Measurements from ENCODE around the gene CHCHD3.
"Not testable (repeated sequence)": the region's sequence is repeated elsewhere in the genome, so short reads cannot be mapped to it uniquely, and the experiment has no call there.

CHCHD3 gene

DNA sequence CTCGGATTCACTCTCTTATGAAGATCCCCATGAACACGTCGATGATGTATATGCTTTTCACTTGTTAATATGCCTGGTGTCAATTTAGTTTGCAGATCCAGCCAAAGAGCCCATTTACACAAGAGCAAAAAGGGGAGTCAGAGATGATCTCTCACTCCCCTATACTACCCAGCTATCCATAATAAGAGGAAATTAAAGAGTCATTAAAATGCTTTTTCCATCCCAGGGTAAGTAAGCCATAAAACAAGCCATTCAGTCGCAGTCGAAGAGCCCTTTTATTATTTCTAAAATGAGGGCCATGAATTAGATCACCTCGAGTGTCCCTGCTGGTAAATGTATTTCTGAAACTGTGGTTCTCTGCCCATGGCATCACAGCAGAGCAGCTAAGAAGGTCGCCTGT is 41.2 kb downstream of the CHCHD3 start:
- no peak for DNase-seq (ENCODE audit: low spot score)

DNA sequence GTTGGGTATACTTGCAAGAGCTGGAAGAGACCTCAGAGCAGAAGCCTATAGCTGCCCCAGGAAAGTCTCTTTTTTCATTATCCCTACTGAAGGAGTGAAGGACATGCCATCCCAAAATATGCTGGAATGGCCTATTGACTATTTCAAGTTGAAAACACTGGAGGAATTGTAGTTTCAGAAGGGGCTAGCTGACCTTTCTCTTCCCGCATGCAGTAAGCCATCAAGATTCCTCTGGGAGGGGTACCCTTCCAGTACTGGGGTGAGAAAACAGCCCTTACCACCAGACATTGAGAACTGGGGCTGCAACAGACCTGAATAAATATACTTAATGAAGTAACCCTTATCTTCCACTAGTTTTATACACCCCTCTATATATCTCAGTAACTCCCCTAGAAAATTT is 41.7 kb downstream of the CHCHD3 start:
- no peak for DNase-seq (ENCODE audit: low spot score)

DNA sequence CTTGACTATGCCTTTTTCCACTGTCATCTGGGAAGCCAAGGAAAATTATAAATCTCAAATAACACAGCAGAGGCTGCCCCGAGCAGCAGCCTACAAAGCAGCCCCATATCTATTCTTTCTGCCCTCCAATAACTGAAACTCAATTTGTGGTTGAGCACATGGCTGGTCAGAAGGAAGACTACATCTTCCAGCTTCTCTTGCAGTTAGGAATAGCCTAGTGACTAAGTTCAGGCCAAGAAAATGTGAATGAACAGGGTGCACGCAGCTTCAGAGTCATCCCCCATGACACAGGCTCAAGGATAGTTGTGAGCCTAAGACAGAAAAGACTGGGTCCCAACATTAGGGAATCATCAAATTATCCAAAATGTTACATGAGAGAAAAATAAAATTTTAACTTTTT is 42.3 kb downstream of the CHCHD3 start:
- no peak for DNase-seq (ENCODE audit: low spot score)

DNA sequence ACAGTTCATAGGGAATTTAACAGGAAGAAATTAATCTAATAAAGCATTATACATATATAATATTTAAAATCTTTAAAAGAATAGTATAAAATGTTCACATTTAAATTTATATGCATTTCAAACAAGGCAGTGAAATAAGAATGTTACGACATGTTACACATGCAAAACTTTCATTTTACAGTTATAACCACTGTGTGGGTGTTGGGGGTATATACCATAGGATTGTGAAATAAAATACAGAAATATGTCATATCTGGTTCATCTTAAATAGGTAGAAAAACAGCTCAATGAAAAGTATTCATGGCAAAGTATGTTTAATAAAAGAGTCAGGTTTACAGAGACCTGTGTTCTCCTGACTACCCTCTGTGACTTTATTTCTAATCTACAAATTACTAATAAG is 45.6 kb downstream of the CHCHD3 start:
- DNase-seq (ENCODE audit: low spot score), result no peak

DNA sequence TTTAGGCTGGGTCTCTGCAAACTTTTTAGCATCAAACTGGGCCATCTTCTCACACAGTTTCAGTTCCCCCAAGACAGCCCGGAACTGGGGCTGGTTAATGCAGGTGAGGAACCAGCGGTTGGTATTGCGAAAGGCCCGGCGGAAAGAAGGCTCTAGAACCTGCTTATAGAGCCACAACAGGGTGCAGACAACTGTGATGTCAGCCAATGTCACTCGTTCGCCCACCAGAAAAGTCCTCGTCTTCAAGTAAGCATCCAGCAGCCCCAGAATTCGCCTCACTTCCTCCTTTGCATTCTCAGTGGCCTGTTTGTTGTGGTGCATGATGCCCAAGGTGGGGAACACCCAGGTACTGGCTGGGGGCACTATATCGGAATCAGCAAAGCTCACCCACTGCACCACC is 46.6 kb downstream of the CHCHD3 start:
- not testable (repeated sequence) for DNase-seq (ENCODE audit: low spot score)

DNA sequence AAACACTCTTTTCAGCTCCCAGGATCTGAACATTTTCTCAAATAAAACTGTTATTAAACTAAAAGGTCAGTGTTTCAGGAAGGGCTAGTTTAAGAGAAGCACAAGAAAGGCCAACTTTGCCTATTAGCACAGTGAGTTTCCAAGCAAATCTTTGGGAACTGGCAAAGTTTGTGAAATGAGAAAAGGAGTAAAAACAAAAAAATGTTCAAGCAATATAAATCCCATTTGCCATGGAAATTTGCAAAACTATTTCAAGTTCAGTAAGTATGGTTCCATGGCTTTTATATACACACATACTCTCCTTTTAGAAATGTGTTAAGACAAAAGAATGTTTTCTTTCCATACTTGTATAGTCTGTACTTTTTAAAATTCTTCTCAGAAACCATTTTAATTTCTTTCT is 51.5 kb downstream of the CHCHD3 start:
- no peak for DNase-seq (ENCODE audit: low spot score)

DNA sequence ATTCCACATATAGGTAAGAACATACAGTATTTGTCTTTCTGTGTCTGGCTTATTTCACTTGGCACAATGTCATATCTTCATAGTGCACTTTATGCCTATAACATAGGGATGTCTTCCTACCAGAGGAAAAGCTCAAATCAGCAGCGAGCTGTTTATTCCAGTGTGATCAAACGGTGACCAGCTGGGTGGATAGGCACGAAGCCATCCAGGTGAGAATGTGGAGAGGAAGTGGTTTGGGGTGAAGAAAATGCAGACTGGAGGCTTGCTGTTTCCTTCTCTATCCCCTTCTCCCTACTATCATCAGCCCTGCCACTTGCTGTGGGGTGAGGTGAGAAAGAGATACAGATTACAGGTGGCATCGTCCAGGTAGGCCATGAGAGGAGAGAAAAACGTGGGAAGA is 52.4 kb downstream of the CHCHD3 start:
- no peak for DNase-seq (ENCODE audit: low spot score)

DNA sequence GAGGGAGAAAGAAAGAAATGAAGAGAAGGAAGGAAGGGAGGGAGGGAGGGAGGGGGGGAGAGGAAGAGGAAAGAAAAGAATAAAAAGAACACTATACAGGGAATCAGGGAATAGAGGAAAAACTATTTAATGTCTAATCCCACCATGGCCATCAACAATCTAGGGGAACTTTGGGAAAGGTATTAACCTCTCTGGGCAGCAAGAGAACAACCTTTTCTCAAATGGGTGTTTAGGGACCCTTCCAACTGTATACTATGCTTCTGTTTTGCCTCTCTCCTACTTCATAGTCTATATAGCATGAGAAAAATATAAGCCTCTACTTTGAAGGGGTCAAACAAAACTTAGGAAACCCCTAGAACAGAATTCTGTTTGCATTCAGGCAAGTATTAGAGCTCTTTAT is 54.5 kb downstream of the CHCHD3 start:
- DNase-seq (ENCODE audit: low spot score), result no peak

DNA sequence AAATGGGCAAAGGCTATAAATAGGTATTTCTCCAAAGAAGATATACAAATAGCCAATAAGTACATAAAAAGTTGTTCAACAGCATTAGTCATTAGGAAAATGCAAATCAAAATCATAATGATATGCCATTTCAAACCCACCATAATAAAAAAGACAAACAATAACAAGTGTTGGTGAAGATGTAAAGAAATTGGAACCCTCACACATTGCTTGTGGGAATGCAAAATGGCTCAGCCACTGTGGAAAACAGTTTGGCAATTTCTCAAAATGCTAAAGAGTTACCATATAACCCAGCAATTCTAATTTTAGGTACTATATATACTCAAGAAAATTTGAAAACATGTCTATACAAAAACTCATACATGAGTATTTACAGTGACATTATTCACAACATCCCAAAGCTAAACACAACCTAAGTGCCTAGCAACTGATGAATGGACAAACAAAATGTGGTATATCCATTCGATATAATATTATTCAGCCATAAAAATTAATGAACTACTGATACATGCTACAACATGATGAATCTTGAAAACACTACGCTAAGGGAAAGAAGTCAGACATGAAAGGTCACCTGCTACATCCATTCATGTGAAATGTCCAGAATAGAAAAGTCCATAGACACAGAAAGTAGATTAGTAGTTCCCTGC is 55.6 kb downstream of the CHCHD3 start:
- no peak for DNase-seq (ENCODE audit: low spot score)

DNA sequence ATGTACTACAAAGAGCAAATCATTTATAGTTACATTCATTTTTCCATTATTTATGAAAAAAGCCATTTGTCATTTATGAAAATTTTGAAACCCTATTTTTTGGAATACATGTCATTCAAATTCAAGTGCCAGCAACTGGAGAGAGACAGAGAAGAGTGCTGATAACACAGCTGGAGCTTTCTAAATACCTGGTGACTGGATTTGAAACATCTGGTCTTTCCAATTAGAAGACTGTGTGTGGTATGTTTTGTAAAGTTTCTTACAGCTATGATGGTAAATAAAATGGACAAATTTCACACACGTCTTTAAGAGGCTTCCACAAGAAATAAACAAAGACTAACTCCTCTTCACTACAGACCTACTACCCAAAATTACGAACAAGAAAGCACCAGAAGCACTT is 56.8 kb downstream of the CHCHD3 start:
- no peak for DNase-seq (ENCODE audit: low spot score)

DNA sequence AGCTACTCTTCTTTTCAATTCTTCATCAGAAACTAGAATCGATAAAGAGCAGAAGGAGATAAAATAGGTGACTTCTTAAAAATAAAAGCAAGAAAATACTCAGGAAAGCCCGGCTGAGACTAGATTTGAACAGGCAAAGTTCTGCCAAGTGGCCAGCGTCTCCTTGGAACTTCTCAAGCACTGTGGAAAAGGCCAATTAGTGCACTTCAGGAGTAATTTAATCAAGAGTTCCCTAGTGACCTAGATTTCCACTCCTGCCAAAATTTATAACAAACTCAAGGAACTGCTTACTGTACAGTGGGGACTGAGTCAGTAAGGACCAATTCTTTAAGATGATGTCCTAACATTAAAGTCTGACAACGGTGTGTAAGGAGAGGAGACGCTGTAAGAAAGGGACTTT is 57.3 kb downstream of the CHCHD3 start:
- DNase-seq (ENCODE audit: low spot score), result no peak

DNA sequence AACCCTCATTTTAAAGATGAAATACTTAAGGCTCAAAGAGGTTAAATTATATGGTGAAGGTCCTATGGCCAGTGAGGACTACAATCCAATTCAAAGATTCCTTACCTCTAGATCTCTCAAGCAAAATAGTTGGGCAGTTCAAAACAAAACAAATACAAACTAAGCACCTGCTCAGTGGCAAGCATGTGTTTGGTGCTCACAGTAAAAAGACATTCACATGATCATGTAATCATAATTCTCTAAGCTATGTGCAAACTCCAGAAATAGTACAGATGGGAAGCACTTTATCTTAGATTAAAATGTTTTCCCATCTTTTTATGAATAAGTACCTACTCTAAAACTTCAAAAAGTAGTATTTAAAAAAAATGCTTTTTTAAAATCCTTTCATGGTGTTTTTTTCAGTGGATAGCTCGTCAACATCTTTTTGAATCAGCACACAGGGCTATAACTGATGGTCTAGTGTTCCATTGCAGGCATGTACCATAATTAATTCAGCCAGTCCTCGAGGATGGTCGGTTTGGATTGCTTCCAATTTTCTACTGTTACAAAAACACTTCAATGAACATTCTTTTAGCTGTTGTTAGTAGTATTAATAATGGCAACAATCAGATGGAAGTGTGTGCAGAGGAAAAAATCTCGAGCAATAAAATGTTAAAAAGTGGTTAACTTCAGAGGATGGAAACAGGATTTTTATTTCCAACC is 58.4 kb downstream of the CHCHD3 start:
- DNase-seq (ENCODE audit: low spot score), result no peak

DNA sequence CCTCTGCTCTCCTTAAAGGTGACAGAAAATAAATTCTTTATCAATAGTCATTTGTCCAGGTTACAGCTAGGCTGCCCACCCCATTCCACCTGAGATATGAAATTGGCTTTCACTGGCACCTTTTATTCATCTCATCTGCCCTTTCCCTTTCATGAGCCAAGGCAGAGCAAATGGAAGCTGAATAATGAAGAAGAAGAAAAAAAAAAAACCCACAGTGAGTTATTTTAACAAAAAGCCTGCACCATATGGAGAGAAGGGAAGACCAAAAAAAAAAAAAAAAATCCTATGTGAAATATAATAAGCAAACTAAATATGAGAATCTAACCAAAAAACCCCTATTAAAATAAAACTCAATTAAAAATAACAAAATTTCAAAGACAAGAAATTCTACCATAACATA is 59.2 kb downstream of the CHCHD3 start:
- DNase-seq (ENCODE audit: low spot score), result no peak

DNA sequence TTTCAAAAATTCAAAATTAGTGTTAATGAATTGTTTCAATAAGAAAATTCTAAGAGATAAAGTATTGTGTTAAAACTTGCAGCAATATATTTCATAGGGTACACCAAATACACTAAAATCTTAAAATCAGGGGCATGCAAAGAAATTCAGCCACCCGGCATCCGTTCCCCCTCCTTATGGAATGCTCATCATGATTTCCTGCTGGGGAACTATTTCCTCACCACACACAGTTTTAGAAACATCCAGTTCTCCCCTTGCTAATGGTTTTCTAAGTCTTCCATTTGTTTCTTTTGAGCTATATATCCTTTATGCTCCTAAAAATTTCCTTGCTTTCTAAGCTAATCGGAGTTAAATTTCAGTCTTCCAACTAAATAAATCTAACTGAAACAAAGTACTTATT is 60.7 kb downstream of the CHCHD3 start:
- no peak for DNase-seq (ENCODE audit: low spot score)

DNA sequence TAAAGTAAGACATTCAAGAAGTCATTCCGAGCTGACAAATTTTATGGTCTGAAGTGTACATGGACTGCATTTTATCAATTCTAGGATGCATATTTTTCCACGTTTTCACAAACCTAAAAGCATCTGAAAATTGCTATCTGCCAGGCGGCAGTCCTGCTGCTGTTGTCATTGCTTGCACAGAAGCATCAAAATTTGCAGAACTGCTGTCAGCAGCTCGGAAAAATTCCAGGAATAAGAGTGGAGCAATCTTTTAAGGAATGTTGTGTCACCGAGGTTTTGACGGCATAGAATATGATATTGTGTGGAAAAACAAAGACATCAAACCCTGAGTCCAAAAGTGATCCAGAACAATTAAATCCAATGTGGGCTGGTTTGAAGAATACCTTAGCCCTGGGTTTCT is 61.4 kb downstream of the CHCHD3 start:
- DNase-seq (ENCODE audit: low spot score), result no peak

DNA sequence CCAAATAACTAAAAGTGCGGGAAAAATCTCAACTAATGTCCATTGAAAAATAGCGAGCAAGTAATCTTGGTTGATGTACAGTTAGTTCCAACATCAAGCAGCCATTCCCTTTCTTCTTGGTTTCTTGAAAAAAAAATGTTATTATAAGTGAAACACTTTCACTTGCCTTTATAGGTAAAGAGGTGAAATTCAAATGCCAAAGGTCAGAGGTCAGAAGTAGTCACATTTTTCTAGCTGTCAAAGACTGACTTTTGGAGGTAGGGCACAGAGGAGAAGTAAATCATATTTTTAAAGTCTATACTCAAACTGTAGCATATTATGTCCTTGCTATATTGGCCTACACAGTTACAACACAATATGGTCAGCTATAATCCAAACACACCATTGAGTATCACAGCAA is 62.3 kb downstream of the CHCHD3 start:
- no peak for DNase-seq (ENCODE audit: low spot score)

DNA sequence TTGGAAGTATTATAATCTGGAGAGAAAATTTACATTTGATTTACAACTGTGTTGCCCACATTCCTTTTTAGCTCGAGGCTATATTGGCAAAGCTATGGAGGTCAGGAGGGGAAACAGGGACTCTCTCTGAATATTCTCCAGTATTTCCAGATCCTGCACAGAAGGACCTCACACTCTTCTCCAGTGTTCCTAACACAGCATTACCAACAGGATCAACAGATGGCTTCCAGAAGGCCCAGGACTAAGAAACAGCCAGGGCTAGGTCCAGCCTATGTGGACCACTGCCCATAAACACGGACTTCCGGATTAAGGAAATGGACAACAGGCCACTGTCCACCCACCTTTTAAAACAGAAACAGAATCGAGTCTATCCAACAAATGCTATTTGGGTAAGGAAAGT is 65.3 kb downstream of the CHCHD3 start:
- no peak for DNase-seq (ENCODE audit: low spot score)

DNA sequence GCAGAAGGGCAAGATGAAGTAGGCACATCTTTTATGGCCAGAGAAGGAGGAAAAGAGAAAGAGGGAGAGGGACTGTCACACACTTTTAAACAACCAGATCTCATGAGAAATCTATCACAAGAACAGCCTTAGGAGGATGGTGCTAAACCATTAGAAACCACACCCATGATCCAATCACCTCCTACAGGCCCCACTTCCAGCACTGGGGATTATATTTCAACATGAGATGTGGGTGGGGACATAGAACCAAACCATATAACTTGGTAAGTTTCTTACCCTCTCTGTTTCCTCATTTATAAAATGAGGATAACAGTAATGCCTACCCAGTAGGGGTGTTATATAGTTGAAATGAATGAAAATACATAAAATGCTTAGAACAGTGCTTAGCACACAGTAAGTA is 66.0 kb downstream of the CHCHD3 start:
- no peak for DNase-seq (ENCODE audit: low spot score)

DNA sequence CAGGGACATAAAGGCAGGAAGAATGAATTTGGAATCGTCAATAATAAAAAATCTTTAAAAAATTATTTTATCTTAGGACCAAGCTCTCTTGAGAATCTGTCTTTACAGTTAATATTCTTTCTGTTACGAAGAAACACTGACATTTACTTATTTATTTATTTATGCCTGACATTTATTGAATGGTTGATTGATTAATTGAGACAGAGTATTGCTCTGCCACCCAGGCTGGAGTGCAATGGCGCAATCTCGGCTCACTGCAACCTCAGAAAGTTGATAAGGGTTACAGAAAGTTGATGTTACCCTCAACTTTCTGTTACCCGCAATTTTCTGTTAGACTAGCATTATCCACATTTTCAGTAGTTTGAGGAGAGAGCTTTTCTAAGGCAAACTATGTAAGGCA is 70.1 kb downstream of the CHCHD3 start:
- no peak for DNase-seq (ENCODE audit: low spot score)

DNA sequence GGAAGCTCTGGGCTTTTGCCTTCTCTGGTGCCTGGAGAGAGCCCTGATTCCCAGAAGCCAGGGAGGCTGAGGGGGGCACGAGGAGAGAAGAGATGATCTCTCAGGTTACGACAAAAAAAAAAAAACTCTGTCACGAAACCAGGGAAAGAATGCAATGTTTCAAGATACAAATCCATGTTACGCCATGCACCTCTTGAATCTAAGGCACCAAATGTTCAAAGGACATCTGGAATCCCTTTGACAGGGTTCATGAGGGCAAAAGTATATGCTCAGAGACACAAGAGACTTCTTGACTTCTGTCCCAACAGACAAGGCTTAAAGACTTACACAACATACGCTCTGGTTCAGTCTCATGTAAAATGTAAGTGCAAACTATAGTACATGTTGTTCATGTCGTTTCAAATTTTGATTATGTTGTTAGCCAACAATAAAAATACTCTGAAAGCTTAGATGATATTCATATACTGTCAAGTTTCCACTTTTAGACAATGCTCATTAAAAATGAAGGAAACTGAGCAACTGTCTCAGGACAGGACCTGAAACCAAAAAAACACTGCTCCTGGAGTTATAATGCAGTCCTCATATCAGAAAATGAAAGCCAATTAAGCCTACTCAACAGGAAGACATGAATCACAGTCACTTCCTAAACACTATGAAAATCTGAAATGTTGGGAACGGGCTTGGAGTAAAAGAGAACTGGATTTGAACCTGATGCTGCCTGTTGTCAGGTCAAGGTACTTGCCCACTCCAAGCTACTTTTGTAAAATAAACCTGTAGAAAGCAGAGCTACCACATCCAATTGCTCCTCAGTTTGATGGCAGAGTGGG is 72.3 kb downstream of the CHCHD3 start:
- DNase-seq (ENCODE audit: low spot score), result no peak

DNA sequence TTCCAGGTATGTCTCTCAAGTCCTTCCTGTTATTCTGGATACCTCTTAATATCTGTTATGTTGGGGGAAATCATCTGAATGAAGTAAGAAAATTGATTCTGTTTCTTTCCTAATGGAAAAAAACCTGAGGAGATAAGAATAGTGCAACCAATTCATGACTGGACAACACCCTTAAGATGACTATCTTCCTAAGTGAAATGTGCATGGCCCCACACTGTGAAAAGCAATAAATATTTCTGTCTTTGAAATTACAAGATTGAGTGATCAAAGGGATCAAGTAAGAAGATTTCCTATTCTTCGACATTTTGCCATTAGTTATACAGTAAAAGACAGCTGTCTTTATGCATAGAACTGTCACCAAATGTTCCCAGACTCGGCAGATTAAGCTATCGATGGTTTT is 73.9 kb downstream of the CHCHD3 start:
- DNase-seq (ENCODE audit: low spot score), result no peak

DNA sequence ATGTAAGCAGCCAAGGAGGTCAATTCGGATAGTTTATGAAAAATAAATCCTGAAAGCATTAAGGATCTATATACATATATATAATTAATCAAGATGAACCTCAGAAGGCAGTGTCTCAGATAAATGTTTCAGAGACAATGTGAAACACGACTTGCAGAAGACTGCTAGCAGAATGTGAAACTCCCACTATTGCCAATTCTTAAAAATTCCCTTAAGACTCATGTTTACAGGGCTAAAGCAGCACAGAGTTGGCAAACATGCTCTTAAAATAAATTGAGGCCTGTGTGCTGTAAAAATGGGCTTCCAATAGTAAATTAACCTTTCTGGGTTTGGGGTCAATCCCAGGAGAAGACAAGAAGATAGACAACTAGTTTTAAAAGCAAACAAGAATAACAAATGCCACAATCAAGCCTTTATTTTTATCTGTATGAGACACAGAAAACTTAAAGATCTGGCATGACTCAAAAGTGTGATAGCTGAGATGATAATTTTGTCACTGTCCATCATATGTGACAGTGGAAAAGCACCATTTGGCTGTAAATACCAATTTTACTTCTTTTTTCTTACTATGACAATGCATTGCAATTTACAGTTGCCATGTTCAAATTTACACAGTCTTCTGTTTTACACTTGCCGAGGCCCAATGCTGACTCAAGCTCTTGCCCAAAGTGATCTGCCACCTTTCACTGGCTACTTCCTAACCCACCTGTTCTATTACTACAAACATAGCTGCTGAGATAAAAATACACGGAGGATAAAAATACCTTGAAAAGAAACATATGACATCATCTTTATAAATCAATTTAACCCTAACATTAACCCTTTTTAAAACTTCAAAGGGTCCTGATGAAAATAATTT is 78.6 kb downstream of the CHCHD3 start:
- DNase-seq (ENCODE audit: low spot score), result no peak
